A673 (cell line): ENCODE data around the gene PLEKHA8. TPM values are rescaled to one million over a fixed set of nuclear protein-coding genes. Genes with fewer than 3 reads are reported as not detected.
"Not testable (repeated sequence)": the region's sequence is repeated elsewhere in the genome, so short reads cannot be mapped to it uniquely, and the experiment has no call there.

Experiments
- BruUV-seq: library from RNA; stranded (reverse); fragments of 400-500 nt; replicated peaks from 2 replicates; lab custom pipeline; 2021; lab: Mats Ljungman, UMichigan
- CTCF ChIA-PET: fragments of 300-600 bp; sonication (Branson Sonifier 250); formaldehyde crosslinking; loops from one replicate; lab custom pipeline; 2022; ENCODE audit warnings: antibody characterized with exemption; lab: Charles Lee
- POLR2A ChIA-PET: fragments of 300-600 bp; sonication (Branson Sonifier 250); formaldehyde crosslinking; loops from one replicate; lab custom pipeline; 2022; ENCODE audit warnings: antibody characterized with exemption; ENCODE audit not compliant: low non-redundant PET; lab: Charles Lee
- DNase-seq: peaks from one replicate; pipeline ENCODE4 v3.0.0-alpha.2; 2015; ENCODE audit warnings: low spot score
- H3K27ac ChIP-seq: fragments of 200-600 bp; sonication (generic); 2 replicates; pipeline ENCODE4 v1.5.1; 2016; ENCODE audit warnings: mixed run types, low read depth, mild to moderate bottlenecking, mixed read lengths, antibody characterized with exemption, low read length; ENCODE audit not compliant: poor library complexity, severe bottlenecking
- H3K27me3 ChIP-seq: fragments of 200-600 bp; sonication (generic); replicated peaks from 2 replicates; pipeline ENCODE4 v1.6.1; 2017; ENCODE audit warnings: mixed run types, low read depth, mild to moderate bottlenecking, mixed read lengths, antibody characterized with exemption, low read length; ENCODE audit not compliant: insufficient read depth, poor library complexity
- H3K36me3 ChIP-seq: fragments of 200-600 bp; sonication (generic); 2 replicates; pipeline ENCODE4 v1.6.1; 2016; ENCODE audit warnings: mixed run types, mild to moderate bottlenecking, mixed read lengths, antibody characterized with exemption, low read length; ENCODE audit not compliant: insufficient read depth, poor library complexity, severe bottlenecking
- H3K4me1 ChIP-seq: fragments of 200-600 bp; sonication (generic); 2 replicates; pipeline ENCODE4 v1.6.1; 2017; ENCODE audit warnings: mixed run types, mild to moderate bottlenecking, mixed read lengths, antibody characterized with exemption, low read length; ENCODE audit not compliant: insufficient read depth, poor library complexity, severe bottlenecking
- H3K4me3 ChIP-seq: fragments of 200-600 bp; sonication (generic); 2 replicates; pipeline ENCODE4 v1.5.1; 2016; ENCODE audit warnings: low read depth, mixed run types, mild to moderate bottlenecking, mixed read lengths, low read length; ENCODE audit not compliant: poor library complexity, severe bottlenecking
- H3K9me3 ChIP-seq: fragments of 200-600 bp; sonication (generic); 2 replicates; pipeline ENCODE4 v1.6.1; 2016; ENCODE audit warnings: mixed run types, low read depth, mild to moderate bottlenecking, mixed read lengths, antibody characterized with exemption, low read length; ENCODE audit not compliant: poor library complexity, severe bottlenecking
- CTCF ChIP-seq: fragments of 300-800, 200-600 bp; sonication (generic); conservative IDR thresholded peaks from 2 replicates; pipeline ENCODE4 v1.5.1; 2017; ENCODE audit warnings: low read depth, mild to moderate bottlenecking, antibody characterized with exemption, low read length, moderate library complexity, mixed read lengths
- EZH2 ChIP-seq: fragments of 200-600 bp; sonication (generic); IDR thresholded peaks from 2 replicates; pipeline ENCODE4 v1.6.1; 2017; ENCODE audit warnings: borderline replicate concordance, low read depth, mild to moderate bottlenecking, mixed read lengths, antibody characterized with exemption, low read length; ENCODE audit not compliant: poor library complexity, severe bottlenecking
- intact Hi-C: fragments of 100-400 bp; cut with micrococcal nuclease; formaldehyde crosslinking; loops from one replicate; pipeline ENCODE4 v1.10.0; 2022; ENCODE audit not compliant: unreplicated experiment
- total RNA-seq: library from RNA; stranded (reverse); gene quantifications from 2 replicates; pipeline ENCODE4 v1.2.3, GENCODE V29; 2021

The PLEKHA8 gene
- total RNA-seq, 1 experiment from 2014 or later, result 22.2 TPM

- H3K4me1 ChIP-seq, H3K9me3 ChIP-seq, H3K27ac ChIP-seq, H3K36me3 ChIP-seq, H3K4me3 ChIP-seq, BruUV-seq, H3K27me3 ChIP-seq: not testable (repeated sequence)
- intact Hi-C loops, result loop anchor here (2.0 to 10.0 kb wide), 4 partner anchors 115 to 1137 kb away; no protein-coding TSS in a partner anchor
- DNase-seq, result peak; percentile 19
- ChIA-PET POLR2A (interaction anchor here (0.9 kb wide), 1 partner anchor 109 kb away, joined by 4 read pairs; no protein-coding TSS in a partner anchor), CTCF (interaction anchor here (0.6 to 2.1 kb wide), 8 partner anchors 13 to 1140 kb away, joined by 3 to 9 read pairs (median 4); no protein-coding TSS in a partner anchor)
- TF ChIP-seq CTCF, result peak; percentile 43; the same call in 1 of the 2 replicates
These were observed 33.6 kb downstream of the PLEKHA8 start for GRCh38 chr7:30061786-30062185.

- H3K27ac ChIP-seq, result no peak overlapping the region
- H3K27me3 ChIP-seq, result no peaks in the 10 kb centered on the region
- H3K36me3 ChIP-seq, result no peaks in the 10 kb centered on the region
- TF ChIP-seq CTCF (peak; percentile 74), EZH2 (no peak)
- ChIA-PET POLR2A (no interaction called here), CTCF (interaction anchor here (0.6 to 2.1 kb wide), 2 partner anchors 184 to 581 kb away, joined by 3 to 9 read pairs; no protein-coding TSS in a partner anchor)
- H3K4me3 ChIP-seq, result no peak overlapping the region
- BruUV-seq, result no TSS peak
- no peaks in the 10 kb centered on the region for H3K9me3 ChIP-seq
- H3K4me1 ChIP-seq, result no peaks in the 10 kb centered on the region
- intact Hi-C loops, result loop anchor here (2.0 to 10.0 kb wide), 4 partner anchors 116 to 1138 kb away; no protein-coding TSS in a partner anchor
- DNase-seq, result peak; percentile 51
These were observed 34.4 kb downstream of the PLEKHA8 start for GRCh38 chr7:30062587-30062986.

- Histone ChIP-seq H3K27ac (no peak overlapping the region), H3K36me3 (no peaks in the 10 kb centered on the region), H3K4me3 (no peak overlapping the region), H3K9me3 (no peaks in the 10 kb centered on the region), H3K27me3 (no peaks in the 10 kb centered on the region), H3K4me1 (no peaks in the 10 kb centered on the region)
- ChIA-PET POLR2A (no interaction called here), CTCF (no interaction called here)
- TF ChIP-seq CTCF (no peak), EZH2 (no peak)
- DNase-seq, result no peak
- intact Hi-C loops, result loop anchor here (10.0 kb wide), 1 partner anchor 1141 kb away; no protein-coding TSS in a partner anchor
- BruUV-seq, result no TSS peak
These were observed 37.5 kb downstream of the PLEKHA8 start for GRCh38 chr7:30065746-30066145.
